ENCODE measurements around the gene UBE2N.

The UBE2N gene

DNA sequence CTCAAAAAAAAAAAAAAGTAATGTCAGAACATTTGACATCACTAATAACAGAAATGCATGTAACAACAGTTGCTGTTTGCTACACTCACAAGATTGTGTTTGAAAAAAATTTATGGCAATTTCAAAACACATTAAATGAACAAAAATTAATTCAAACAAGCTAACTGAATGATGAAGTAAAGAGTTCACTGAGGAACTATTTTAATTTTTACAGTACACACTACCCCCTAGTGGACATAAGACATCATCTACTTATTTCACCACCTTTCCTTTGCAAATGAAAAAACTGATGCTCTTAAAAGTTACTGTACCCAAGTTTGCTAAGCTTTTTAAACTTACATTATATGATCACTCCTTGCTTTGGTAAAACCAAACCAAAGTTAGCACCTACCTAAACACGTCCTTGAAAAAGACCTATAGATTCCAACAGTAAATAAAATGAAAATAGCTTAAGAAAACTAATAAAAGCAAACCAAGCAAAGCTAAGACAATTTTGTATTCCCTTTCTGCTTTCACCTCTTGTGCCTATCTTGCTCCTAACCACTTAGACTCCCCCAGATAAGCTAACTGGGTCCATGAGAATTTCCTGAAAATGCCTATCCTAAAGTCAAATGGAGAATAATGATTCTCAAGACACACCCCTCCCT is 22.2 kb downstream of the UBE2N start:
- TF ChIP-seq, protein P1, sequence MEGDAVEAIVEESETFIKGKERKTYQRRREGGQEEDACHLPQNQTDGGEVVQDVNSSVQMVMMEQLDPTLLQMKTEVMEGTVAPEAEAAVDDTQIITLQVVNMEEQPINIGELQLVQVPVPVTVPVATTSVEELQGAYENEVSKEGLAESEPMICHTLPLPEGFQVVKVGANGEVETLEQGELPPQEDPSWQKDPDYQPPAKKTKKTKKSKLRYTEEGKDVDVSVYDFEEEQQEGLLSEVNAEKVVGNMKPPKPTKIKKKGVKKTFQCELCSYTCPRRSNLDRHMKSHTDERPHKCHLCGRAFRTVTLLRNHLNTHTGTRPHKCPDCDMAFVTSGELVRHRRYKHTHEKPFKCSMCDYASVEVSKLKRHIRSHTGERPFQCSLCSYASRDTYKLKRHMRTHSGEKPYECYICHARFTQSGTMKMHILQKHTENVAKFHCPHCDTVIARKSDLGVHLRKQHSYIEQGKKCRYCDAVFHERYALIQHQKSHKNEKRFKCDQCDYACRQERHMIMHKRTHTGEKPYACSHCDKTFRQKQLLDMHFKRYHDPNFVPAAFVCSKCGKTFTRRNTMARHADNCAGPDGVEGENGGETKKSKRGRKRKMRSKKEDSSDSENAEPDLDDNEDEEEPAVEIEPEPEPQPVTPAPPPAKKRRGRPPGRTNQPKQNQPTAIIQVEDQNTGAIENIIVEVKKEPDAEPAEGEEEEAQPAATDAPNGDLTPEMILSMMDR (IDR thresholded peaks at IDR 0.05; ENCODE audit: low read length): peak; percentile 62
- TF ChIP-seq EZH2phosphoT487 (IDR thresholded peaks at IDR 0.05; ENCODE audit: low read length): no peak
- DNase-seq: peak; percentile 64

GRCh38 chr12:93417967-93418480 is 23.7 kb downstream of the UBE2N start:
- H3K9ac ChIP-seq (ENCODE audit: low read length): no peak overlapping the region
- no peak overlapping the region for H3K4me3 ChIP-seq (ENCODE audit: low read length)
- H3K4me2 ChIP-seq (ENCODE audit: low read depth, low read length): no peak overlapping the region
- H3K27ac ChIP-seq (ENCODE audit: low read length): no peak overlapping the region
- peaks cover 30% of the 10 kb centered on the region; the same call in 1 of the 2 replicates for H4K20me1 ChIP-seq (ENCODE audit: insufficient read depth, low read length)
- peaks cover 97% of the 10 kb centered on the region for H3K79me2 ChIP-seq (ENCODE audit: low read length)
- no peak for DNase-seq
- no peak overlapping the region for H2AFZ ChIP-seq (ENCODE audit: low read length)
- no peaks in the 10 kb centered on the region for H3K9me2 ChIP-seq (replicated peaks; ENCODE audit: insufficient read depth, low read length)
- no peaks in the 10 kb centered on the region for H3K9me3 ChIP-seq (replicated peaks; ENCODE audit: insufficient read depth, low read length)
- H3K4me1 ChIP-seq (ENCODE audit: low read length): peaks cover 36% of the 10 kb centered on the region
- no peaks in the 10 kb centered on the region for H3K27me3 ChIP-seq (replicated peaks; ENCODE audit: insufficient read depth, low read length)
- peaks cover 25% of the 10 kb centered on the region for H3F3A ChIP-seq (ENCODE audit: insufficient read depth, low read length)
- H3K36me3 ChIP-seq (replicated peaks; ENCODE audit: insufficient read depth, low read length): no peaks in the 10 kb centered on the region
- TF ChIP-seq EZH2 (optimal IDR thresholded peaks at IDR 0.05; ENCODE audit: low read depth, low read length): no peak
- TF ChIP-seq, protein P1 (IDR thresholded peaks at IDR 0.05; ENCODE audit: low read length): no peak
- no peak for TF ChIP-seq EZH2phosphoT487 (IDR thresholded peaks at IDR 0.05; ENCODE audit: low read length)

More for the DNA sequence above, 22.2 kb downstream of the UBE2N start:
- Histone ChIP-seq H3K4me3 (ENCODE audit: low read length) (no peak overlapping the region), H4K20me1 (ENCODE audit: insufficient read depth, low read length) (peaks cover 40% of the 10 kb centered on the region; the same call in 1 of the 2 replicates), H3K4me1 (ENCODE audit: low read length) (peaks cover 36% of the 10 kb centered on the region), H3F3A (ENCODE audit: insufficient read depth, low read length) (peaks cover 25% of the 10 kb centered on the region), H2AFZ (ENCODE audit: low read length) (no peak overlapping the region), H3K9me2 (replicated peaks; ENCODE audit: insufficient read depth, low read length) (no peaks in the 10 kb centered on the region), H3K27ac (ENCODE audit: low read length) (no peak overlapping the region), H3K79me2 (ENCODE audit: low read length) (peaks cover 97% of the 10 kb centered on the region), H3K36me3 (replicated peaks; ENCODE audit: insufficient read depth, low read length) (no peaks in the 10 kb centered on the region), H3K27me3 (replicated peaks; ENCODE audit: insufficient read depth, low read length) (no peaks in the 10 kb centered on the region), H3K4me2 (ENCODE audit: low read depth, low read length) (peak overlapping the region; percentile 18; the same call in 1 of the 2 replicates), H3K9ac (ENCODE audit: low read length) (no peak overlapping the region), H3K9me3 (replicated peaks; ENCODE audit: insufficient read depth, low read length) (no peaks in the 10 kb centered on the region)

DNA sequence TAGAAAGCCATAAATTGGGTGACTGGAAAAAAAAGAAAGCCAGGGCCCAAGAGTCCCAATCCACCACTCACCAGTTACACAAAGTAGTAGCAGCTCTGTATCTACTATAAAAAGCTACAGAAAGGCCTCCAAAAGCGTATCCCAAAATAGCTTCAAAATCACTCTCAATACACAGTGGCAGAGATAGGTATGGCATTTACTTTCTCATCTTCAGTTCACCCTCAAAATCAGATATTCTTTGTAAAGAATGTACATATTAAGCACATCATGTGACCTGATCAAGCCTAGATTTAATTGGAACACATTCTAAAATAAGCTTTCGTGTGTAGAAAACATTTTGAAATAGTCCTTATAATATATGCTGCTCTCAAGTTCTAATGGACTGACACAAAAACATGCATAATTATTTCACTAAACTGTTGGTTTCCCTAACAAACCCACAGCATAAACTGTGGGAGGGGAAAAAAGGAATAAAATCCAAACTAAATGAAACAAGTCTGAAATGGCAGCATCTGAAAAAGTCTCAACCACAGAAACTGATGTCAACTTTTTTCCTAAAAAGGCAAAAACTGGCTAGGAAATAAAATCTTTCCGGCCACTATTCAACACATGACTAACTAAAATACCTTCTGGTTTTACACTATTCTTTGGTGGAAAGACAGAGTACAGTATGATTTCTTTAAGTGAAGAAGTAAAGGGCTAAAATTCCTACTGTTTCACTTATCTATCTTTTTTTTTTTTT is 25.9 kb downstream of the UBE2N start:
- Histone ChIP-seq H3K9ac (ENCODE audit: low read length) (peak overlapping the region; percentile 13; the same call in 1 of the 2 replicates), H3K27ac (ENCODE audit: low read length) (peak overlapping the region; percentile 66; the same call in 1 of the 2 replicates), H3K9me2 (replicated peaks; ENCODE audit: insufficient read depth, low read length) (no peaks in the 10 kb centered on the region), H3F3A (ENCODE audit: insufficient read depth, low read length) (peaks cover 25% of the 10 kb centered on the region), H4K20me1 (ENCODE audit: insufficient read depth, low read length) (peaks cover 23% of the 10 kb centered on the region; the same call in 1 of the 2 replicates), H3K27me3 (replicated peaks; ENCODE audit: insufficient read depth, low read length) (no peaks in the 10 kb centered on the region), H3K36me3 (replicated peaks; ENCODE audit: insufficient read depth, low read length) (no peaks in the 10 kb centered on the region), H3K4me2 (ENCODE audit: low read depth, low read length) (peak overlapping the region; percentile 88), H3K4me1 (ENCODE audit: low read length) (peaks cover 36% of the 10 kb centered on the region), H3K4me3 (ENCODE audit: low read length) (peak overlapping the region; percentile 45), H2AFZ (ENCODE audit: low read length) (no peak overlapping the region), H3K79me2 (ENCODE audit: low read length) (peaks cover 99% of the 10 kb centered on the region), H3K9me3 (replicated peaks; ENCODE audit: insufficient read depth, low read length) (no peaks in the 10 kb centered on the region)
- TF ChIP-seq, protein P1 (IDR thresholded peaks at IDR 0.05; ENCODE audit: low read length): peak; percentile 2; the same call in 1 of the 2 replicates
- TF ChIP-seq EZH2 (optimal IDR thresholded peaks at IDR 0.05; ENCODE audit: low read depth, low read length): no peak
- TF ChIP-seq EZH2phosphoT487 (IDR thresholded peaks at IDR 0.05; ENCODE audit: low read length): no peak
- peak; percentile 63 for DNase-seq
